ENCODE measurements around the gene EMD. TPM values are rescaled to one million over a fixed set of nuclear protein-coding genes. Genes with fewer than 3 reads are reported as not detected.

EMD gene
- total and polyA plus RNA-seq, 2 of the 13 experiments (the other 11 are each of a cell fraction or from before 2014, with no cell fraction given), result 14.5 to 14.9 TPM

GRCh38 chrX:154402622-154403127 is 23.6 kb downstream of the EMD start:
- TF ChIP-seq HMG20B (CRISPR knock-in tag; conservative IDR thresholded peaks at IDR 0.05) (no peak), ZBTB46 (CRISPR knock-in tag; IDR thresholded peaks at IDR 0.05; ENCODE audit: borderline replicate concordance) (no peak), ZFP62 (CRISPR knock-in tag; IDR thresholded peaks at IDR 0.05) (no peak), GATAD2A (CRISPR knock-in tag; IDR thresholded peaks at IDR 0.05) (no peak), MIER2 (CRISPR knock-in tag; IDR thresholded peaks at IDR 0.05) (no peak), ZNF580 (CRISPR knock-in tag; IDR thresholded peaks at IDR 0.05; ENCODE audit: borderline replicate concordance, low read depth) (no peak), PCBP2 (optimal IDR thresholded peaks at IDR 0.05; ENCODE audit: low read depth, low read length, poor library complexity, severe bottlenecking) (no peak), KMT2B (CRISPR knock-in tag; IDR thresholded peaks at IDR 0.05) (no peak), HIVEP1 (CRISPR knock-in tag; IDR thresholded peaks at IDR 0.05) (no peak)
- Histone ChIP-seq H4K20me1 (ENCODE audit: insufficient read depth, low read length) (peaks cover 21% of the 10 kb centered on the region; the same call in 1 of the 2 replicates), H3K9ac (ENCODE audit: insufficient read depth, low read depth, low read length) (no peak overlapping the region), H3K36me3 (replicated peaks in 1 of 2; ENCODE audit: control insufficient read depth in 1 of 2, insufficient read depth in 2 of 2, low read length in 2 of 2) (peaks cover 6 to 22% of the 10 kb centered on the region in 2 experiments; a peak in 4 of 5 replicates), H3K79me2 (ENCODE audit: insufficient read depth, low read length) (peaks cover 16% of the 10 kb centered on the region), H3K27me3 (ENCODE audit: control insufficient read depth in 1 of 2, insufficient read depth in 2 of 2, low read length in 2 of 2) (no peaks in the 10 kb centered on the region; a peak in 1 of 5 replicates), H3K27ac (ENCODE audit: extremely low read length, insufficient read depth, low read length) (no peak overlapping the region), H3K4me2 (ENCODE audit: low read depth, low read length) (no peak overlapping the region), H3K4me1 (ENCODE audit: insufficient read depth, low read length) (peaks cover 32% of the 10 kb centered on the region), H3K4me3 (replicated peaks in 1 of 3; ENCODE audit: insufficient read depth in 1 of 3, low read depth in 2 of 3, low read length in 3 of 3) (no peak overlapping the region), H2AFZ (ENCODE audit: low read length) (no peak overlapping the region), H3K9me3 (ENCODE audit: low read length) (no peaks in the 10 kb centered on the region)
- intact Hi-C loops (cut with micrococcal nuclease; ENCODE audit: unreplicated experiment) (no loop called here), in situ Hi-C loops (cut with HindIII; ENCODE audit: extremely low pct_ligation_motif_present, low pct_unique_long_range_greater_than_20kb) (loop anchor here (25.0 kb wide), 1 partner anchor 135 kb away; the partner anchor contains the start of genes G6PD and IKBKG)
- BruUV-seq (replicated peaks), result no TSS peak
- WGBS (ENCODE audit: low lambda C conversion rate), result 97% methylated on average over 6 of the region's 19 CpGs
- ChIA-PET CTCF (ENCODE audit: low intra/inter-chr PET ratio, low total read pairs) (no interaction called here), POLR2A (interaction anchor here (1.2 kb wide), 1 partner anchor 9 kb away, joined by 3 read pairs; the partner anchor contains the start of gene TAFAZZIN)
- DNase-seq (ENCODE audit: low spot score), result no peak
- FAIRE-seq, result no peak
- ATAC-seq, result peak; percentile 45
